HepG2 (cell line): ENCODE measurements around the gene PAPSS1. TPM values are rescaled to one million over a fixed set of nuclear protein-coding genes. Genes with fewer than 3 reads are reported as not detected.

ENCODE experiments used
- ARID4A ChIP-seq: sonication (generic); formaldehyde crosslinking; IDR thresholded peaks from 2 replicates; pipeline ENCODE4 v1.5.0; 2020; ENCODE audit warnings: mild to moderate bottlenecking, missing genetic modification reagents, borderline replicate concordance
- ATM ChIP-seq: fragments of 450-650 bp; IDR thresholded peaks from 2 replicates; pipeline ENCODE4 v1.7.1; 2017; ENCODE audit warnings: mild to moderate bottlenecking, borderline replicate concordance
- DNMT3B ChIP-seq: conservative IDR thresholded peaks from 2 replicates; pipeline ENCODE4 v1.6.1; 2016; ENCODE audit warnings: missing biosample characterization, control low read depth
- FOXO1 ChIP-seq: sonication (generic); formaldehyde crosslinking; IDR thresholded peaks from 2 replicates; pipeline ENCODE4 v1.4.0; 2020; ENCODE audit warnings: missing genetic modification reagents
- FUBP1 ChIP-seq: sonication (generic); formaldehyde crosslinking; IDR thresholded peaks from 2 replicates; pipeline ENCODE4 v1.5.1; 2020; ENCODE audit warnings: missing genetic modification reagents, mild to moderate bottlenecking, borderline replicate concordance
- GTF3A ChIP-seq: sonication (generic); formaldehyde crosslinking; conservative IDR thresholded peaks from 2 replicates; pipeline ENCODE4 v1.4.0; 2020; ENCODE audit warnings: mild to moderate bottlenecking, missing genetic modification reagents
- GZF1 ChIP-seq: sonication (generic); formaldehyde crosslinking; IDR thresholded peaks from 2 replicates; pipeline ENCODE4 v1.5.1; 2020; ENCODE audit warnings: mild to moderate bottlenecking, missing genetic modification reagents
- HDAC2 ChIP-seq: sonication (generic); formaldehyde crosslinking; IDR thresholded peaks from 2 replicates; pipeline ENCODE4 v1.4.0; 2020; ENCODE audit warnings: missing genetic modification reagents
- KAT7 ChIP-seq: IDR thresholded peaks from 2 replicates; pipeline ENCODE4 v1.6.1; 2018; ENCODE audit warnings: borderline replicate concordance, missing compliant biosample characterization
- KDM5A ChIP-seq: fragments of 200-600 bp; sonication (generic); IDR thresholded peaks from 2 replicates; pipeline ENCODE4 v1.7.0; 2018; ENCODE audit warnings: antibody characterized with exemption, mild to moderate bottlenecking, low read length, borderline replicate concordance
- KDM5B ChIP-seq: sonication (generic); formaldehyde crosslinking; IDR thresholded peaks from 2 replicates; pipeline ENCODE4 v1.4.0; 2020; ENCODE audit warnings: missing genetic modification reagents, mild to moderate bottlenecking, borderline replicate concordance
- MAFK ChIP-seq, 2 experiments: IDR thresholded peaks in 1 of 2; conservative IDR thresholded peaks in 1 of 2; 2 replicates each; pipeline ENCODE4 v1.6.1; 2011; ENCODE audit warnings: improper control_type of control experiment in 2 of 2, low read length in 2 of 2
- MATR3 ChIP-seq: sonication (generic); formaldehyde crosslinking; IDR thresholded peaks from 2 replicates; pipeline ENCODE4 v1.4.0; 2020; ENCODE audit warnings: missing genetic modification reagents
- MTA3 ChIP-seq: sonication (generic); formaldehyde crosslinking; IDR thresholded peaks from 2 replicates; pipeline ENCODE4 v1.4.0; 2020; ENCODE audit warnings: missing genetic modification reagents
- MZF1 ChIP-seq: sonication (generic); formaldehyde crosslinking; IDR thresholded peaks from 2 replicates; pipeline ENCODE4 v1.8.1; 2023; ENCODE audit warnings: mild to moderate bottlenecking, missing genetic modification reagents, borderline replicate concordance
- RXRA ChIP-seq: sonication (generic); formaldehyde crosslinking; IDR thresholded peaks from 2 replicates; pipeline ENCODE4 v1.5.1; 2020; ENCODE audit warnings: missing genetic modification reagents
- SNAI1 ChIP-seq: sonication (generic); formaldehyde crosslinking; IDR thresholded peaks from 2 replicates; pipeline ENCODE4 v1.5.0; 2020; ENCODE audit warnings: mild to moderate bottlenecking, missing genetic modification reagents, borderline replicate concordance
- U2AF2 ChIP-seq: fragments of 200-400 bp; formaldehyde crosslinking; IDR thresholded peaks from 2 replicates; pipeline ENCODE4 v1.6.1; 2017; ENCODE audit warnings: low read depth, mild to moderate bottlenecking, low read length
- ZKSCAN1 ChIP-seq: fragments of 150-350 bp; IDR thresholded peaks from 2 replicates; pipeline ENCODE4 v1.6.1; 2014; ENCODE audit warnings: low read length
- ZNF124 ChIP-seq: sonication (generic); formaldehyde crosslinking; IDR thresholded peaks from 2 replicates; pipeline ENCODE4 v1.4.0; 2020; ENCODE audit warnings: missing genetic modification reagents
- ZNF160 ChIP-seq: sonication (generic); formaldehyde crosslinking; IDR thresholded peaks from 2 replicates; pipeline ENCODE4 v1.8.0; 2022; ENCODE audit warnings: mild to moderate bottlenecking, inconsistent platforms, missing genetic modification reagents
- ZNF234 ChIP-seq: sonication (generic); formaldehyde crosslinking; conservative IDR thresholded peaks from 2 replicates; pipeline ENCODE4 v1.5.1; 2020; ENCODE audit warnings: mild to moderate bottlenecking, missing genetic modification reagents
- ZNF777 ChIP-seq: sonication (generic); formaldehyde crosslinking; IDR thresholded peaks from 2 replicates; pipeline ENCODE4 v1.4.0; 2020; ENCODE audit warnings: missing genetic modification reagents
- polyA plus RNA-seq, 8 experiments: library from polyadenylated mRNA; depleted of rRNA in 3 of 8; stranded (reverse) in 7 of 8; unstranded in 1 of 8; fragments of >200 nt; fragmentation: Illumina TruSeq in 4 of 8; extraction: Trizol in 4 of 8; gene quantifications; 2 replicates each; pipeline versions ENCODE4 v1.2.1 to v1.2.3, GENCODE V29; 2011 to 2016; ENCODE audit warnings: low read depth in 4 of 8, missing spikeins in 1 of 8, mixed read lengths in 1 of 8; ENCODE audit not compliant: insufficient read depth in 1 of 8
- total RNA-seq, 5 experiments: library from RNA; depleted of rRNA; stranded (reverse); fragments of >200 nt; fragmentation: Illumina TruSeq; extraction: Trizol; gene quantifications; 2 replicates each; pipeline ENCODE4 v1.2.3, GENCODE V29; 2016; ENCODE audit warnings: low read depth in 1 of 5
- TF ChIP-seq, protein P1 (sequence below): sonication (generic); formaldehyde crosslinking; IDR thresholded peaks from 2 replicates; pipeline ENCODE4 v1.4.0; 2020; ENCODE audit warnings: mild to moderate bottlenecking, missing genetic modification reagents
- TF ChIP-seq, protein P2 (sequence below): sonication (generic); formaldehyde crosslinking; IDR thresholded peaks from 2 replicates; pipeline ENCODE4 v1.4.0; 2020; ENCODE audit warnings: missing genetic modification reagents; ENCODE audit errors: not compliant biosample characterization

The PAPSS1 gene
- total and polyA plus RNA-seq, 2 of the 13 experiments (the other 11 are each of a cell fraction or from before 2014, with no cell fraction given), result 105 to 126 TPM

DNA sequence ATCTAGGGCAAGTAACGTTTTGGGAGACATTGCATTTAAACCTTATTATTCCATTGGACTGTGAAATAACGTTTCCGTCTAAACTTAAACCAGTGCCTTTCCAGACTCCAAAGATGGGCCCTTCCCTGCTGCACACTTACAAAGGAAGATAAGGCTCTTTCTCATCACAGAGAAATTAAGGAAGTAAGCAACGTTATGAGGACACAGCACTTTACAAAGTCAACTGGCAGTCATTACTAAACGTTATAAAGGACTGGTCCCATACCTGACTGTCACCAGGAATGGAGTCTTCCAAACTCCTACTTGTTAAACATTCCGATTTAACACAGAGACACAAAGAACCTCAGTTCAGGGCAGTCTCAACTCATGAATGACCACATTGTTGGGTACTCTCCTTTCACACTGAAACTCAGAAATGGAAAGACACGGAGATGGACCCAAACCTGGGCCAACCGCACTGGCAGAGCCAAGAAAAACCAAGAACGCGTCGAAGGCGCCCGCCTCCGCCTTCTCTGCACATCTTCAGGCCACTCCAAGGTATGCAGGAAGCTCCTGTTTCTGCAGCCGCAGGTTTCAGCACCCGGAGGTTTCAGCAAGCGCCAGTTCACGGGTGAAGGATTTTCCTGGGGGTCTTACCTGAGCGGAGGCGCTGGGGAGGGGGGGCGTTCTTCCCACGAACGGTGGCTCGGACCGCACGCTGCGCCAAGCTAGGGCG lies 670 bp downstream of the PAPSS1 start (continued):
- TF ChIP-seq ZNF160, result no peak
- no peak for TF ChIP-seq GTF3A
- no peak for TF ChIP-seq ATM
- TF ChIP-seq U2AF2, result no peak
- peak; percentile 14 for TF ChIP-seq HDAC2 (CRISPR knock-in tag)
- TF ChIP-seq MZF1 (CRISPR knock-in tag), result 0 out of 2 replicates have a peak, but pooled peaks have one; percentile 62
- TF ChIP-seq SNAI1 (CRISPR knock-in tag), result no peak
- no peak for TF ChIP-seq DNMT3B (CRISPR knock-in tag)
- TF ChIP-seq, protein P1, sequence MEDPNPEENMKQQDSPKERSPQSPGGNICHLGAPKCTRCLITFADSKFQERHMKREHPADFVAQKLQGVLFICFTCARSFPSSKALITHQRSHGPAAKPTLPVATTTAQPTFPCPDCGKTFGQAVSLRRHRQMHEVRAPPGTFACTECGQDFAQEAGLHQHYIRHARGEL (CRISPR knock-in tag), result 0 out of 2 replicates have a peak, but pooled peaks have one; percentile 71
- TF ChIP-seq ZKSCAN1, result no peak
- TF ChIP-seq MAFK (conservative IDR thresholded peaks at IDR 0.05 in 1 of 2, IDR thresholded peaks at IDR 0.05 in 1 of 2; ENCODE audit: low read length in 2 of 2), result no peak
- TF ChIP-seq ZNF124, result no peak
- TF ChIP-seq, protein P2, sequence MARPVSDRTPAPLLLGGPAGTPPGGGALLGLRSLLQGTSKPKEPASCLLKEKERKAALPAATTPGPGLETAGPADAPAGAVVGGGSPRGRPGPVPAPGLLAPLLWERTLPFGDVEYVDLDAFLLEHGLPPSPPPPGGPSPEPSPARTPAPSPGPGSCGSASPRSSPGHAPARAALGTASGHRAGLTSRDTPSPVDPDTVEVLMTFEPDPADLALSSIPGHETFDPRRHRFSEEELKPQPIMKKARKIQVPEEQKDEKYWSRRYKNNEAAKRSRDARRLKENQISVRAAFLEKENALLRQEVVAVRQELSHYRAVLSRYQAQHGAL (CRISPR knock-in tag), result no peak
- TF ChIP-seq ARID4A (CRISPR knock-in tag), result no peak
- TF ChIP-seq RXRA (CRISPR knock-in tag), result no peak
- TF ChIP-seq ZNF777 (CRISPR knock-in tag), result no peak
- no peak for TF ChIP-seq KDM5B (CRISPR knock-in tag)
- TF ChIP-seq ZNF234 (CRISPR knock-in tag), result no peak
- no peak for TF ChIP-seq MATR3 (CRISPR knock-in tag)
- no peak for TF ChIP-seq KDM5A
- no peak for TF ChIP-seq FOXO1 (CRISPR knock-in tag)
- TF ChIP-seq GZF1 (CRISPR knock-in tag), result peak; percentile 85; the same call in 1 of the 2 replicates
- TF ChIP-seq KAT7 (CRISPR knock-in tag), result no peak
- no peak for TF ChIP-seq MTA3 (CRISPR knock-in tag)
- TF ChIP-seq FUBP1 (CRISPR knock-in tag), result no peak
